A673 (cell line): Measurements from ENCODE around the gene PLEKHB1.

ENCODE experiments used
- CTCF ChIP-seq: fragments of 300-800, 200-600 bp; sonication (generic); conservative IDR thresholded peaks from 2 replicates; pipeline ENCODE4 v1.5.1; 2017; ENCODE audit warnings: low read depth, mild to moderate bottlenecking, antibody characterized with exemption, low read length, moderate library complexity, mixed read lengths
- EZH2 ChIP-seq: fragments of 200-600 bp; sonication (generic); IDR thresholded peaks from 2 replicates; pipeline ENCODE4 v1.6.1; 2017; ENCODE audit warnings: borderline replicate concordance, low read depth, mild to moderate bottlenecking, mixed read lengths, antibody characterized with exemption, low read length; ENCODE audit not compliant: poor library complexity, severe bottlenecking

GRCh38 chr11:73661035-73661628 lies 14.8 kb downstream of the PLEKHB1 start:
- TF ChIP-seq CTCF (peak; percentile 100), EZH2 (no peak)
